Measurements from ENCODE around the gene DUT.

DNA sequence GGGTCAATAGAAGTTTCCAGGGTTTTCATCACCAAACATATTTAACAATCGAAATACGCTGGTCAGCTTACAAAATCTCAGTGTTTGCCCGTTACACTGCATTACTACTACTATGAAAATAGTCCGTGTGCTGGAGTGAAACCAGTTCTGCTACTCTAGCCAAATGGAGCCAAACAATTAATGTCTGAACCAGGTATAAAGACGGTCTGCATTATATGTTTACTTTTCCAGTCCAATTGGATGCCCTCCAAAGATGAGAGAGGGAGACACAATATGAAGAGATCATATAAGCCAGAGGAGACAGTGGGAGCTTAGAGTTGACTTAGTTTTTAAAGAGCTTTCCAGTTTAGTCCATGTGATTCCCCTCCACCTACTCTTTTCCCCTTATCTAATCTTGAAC is 6.3 kb upstream of the DUT start:
- TF ChIP-seq, protein P1, sequence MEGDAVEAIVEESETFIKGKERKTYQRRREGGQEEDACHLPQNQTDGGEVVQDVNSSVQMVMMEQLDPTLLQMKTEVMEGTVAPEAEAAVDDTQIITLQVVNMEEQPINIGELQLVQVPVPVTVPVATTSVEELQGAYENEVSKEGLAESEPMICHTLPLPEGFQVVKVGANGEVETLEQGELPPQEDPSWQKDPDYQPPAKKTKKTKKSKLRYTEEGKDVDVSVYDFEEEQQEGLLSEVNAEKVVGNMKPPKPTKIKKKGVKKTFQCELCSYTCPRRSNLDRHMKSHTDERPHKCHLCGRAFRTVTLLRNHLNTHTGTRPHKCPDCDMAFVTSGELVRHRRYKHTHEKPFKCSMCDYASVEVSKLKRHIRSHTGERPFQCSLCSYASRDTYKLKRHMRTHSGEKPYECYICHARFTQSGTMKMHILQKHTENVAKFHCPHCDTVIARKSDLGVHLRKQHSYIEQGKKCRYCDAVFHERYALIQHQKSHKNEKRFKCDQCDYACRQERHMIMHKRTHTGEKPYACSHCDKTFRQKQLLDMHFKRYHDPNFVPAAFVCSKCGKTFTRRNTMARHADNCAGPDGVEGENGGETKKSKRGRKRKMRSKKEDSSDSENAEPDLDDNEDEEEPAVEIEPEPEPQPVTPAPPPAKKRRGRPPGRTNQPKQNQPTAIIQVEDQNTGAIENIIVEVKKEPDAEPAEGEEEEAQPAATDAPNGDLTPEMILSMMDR (IDR thresholded peaks at IDR 0.05; ENCODE audit: low read depth, low read length, poor library complexity, severe bottlenecking) = no peak
- no peak for TF ChIP-seq EZH2phosphoT487 (IDR thresholded peaks at IDR 0.05; ENCODE audit: borderline replicate concordance, low read length)

Data from DOHH2 (cell line).